Stomach (tissue), 4 donors: ENCODE results near the gene ATXN7L1.

ENCODE experiments used
- POLR2A ChIP-seq, 4 donors: fragments of 450-650 bp; IDR thresholded peaks; one replicate each; pipeline ENCODE4 v1.6.1; 2016; ENCODE audit warnings: antibody characterized with exemption in 4 of 4, control low read depth in 2 of 4, mild to moderate bottlenecking in 1 of 4, moderate library complexity in 1 of 4
- POLR2AphosphoS5 ChIP-seq, 3 donors: sonication (generic); formaldehyde crosslinking; IDR thresholded peaks; one replicate each; pipeline ENCODE4 v1.6.1; 2016; ENCODE audit warnings: antibody characterized with exemption in 3 of 3
- TF ChIP-seq, protein P1 (sequence below), 7 experiments: fragments of 450-650 bp in 4 of 7; fragments of 200-600 bp in 3 of 7; sonication (generic) in 3 of 7; IDR thresholded peaks; one replicate each; pipeline ENCODE4 v1.5.1; 2016 to 2019; ENCODE audit warnings: antibody characterized with exemption in 7 of 7, control low read depth in 2 of 7, mild to moderate bottlenecking in 1 of 7

GRCh38 chr7:105640956-105641810 lies 235.2 kb downstream of the ATXN7L1 start:
- TF ChIP-seq POLR2A (IDR thresholded peaks at IDR 0.05) (no peak), POLR2AphosphoS5 (IDR thresholded peaks at IDR 0.05) (no peak)
- TF ChIP-seq, protein P1, sequence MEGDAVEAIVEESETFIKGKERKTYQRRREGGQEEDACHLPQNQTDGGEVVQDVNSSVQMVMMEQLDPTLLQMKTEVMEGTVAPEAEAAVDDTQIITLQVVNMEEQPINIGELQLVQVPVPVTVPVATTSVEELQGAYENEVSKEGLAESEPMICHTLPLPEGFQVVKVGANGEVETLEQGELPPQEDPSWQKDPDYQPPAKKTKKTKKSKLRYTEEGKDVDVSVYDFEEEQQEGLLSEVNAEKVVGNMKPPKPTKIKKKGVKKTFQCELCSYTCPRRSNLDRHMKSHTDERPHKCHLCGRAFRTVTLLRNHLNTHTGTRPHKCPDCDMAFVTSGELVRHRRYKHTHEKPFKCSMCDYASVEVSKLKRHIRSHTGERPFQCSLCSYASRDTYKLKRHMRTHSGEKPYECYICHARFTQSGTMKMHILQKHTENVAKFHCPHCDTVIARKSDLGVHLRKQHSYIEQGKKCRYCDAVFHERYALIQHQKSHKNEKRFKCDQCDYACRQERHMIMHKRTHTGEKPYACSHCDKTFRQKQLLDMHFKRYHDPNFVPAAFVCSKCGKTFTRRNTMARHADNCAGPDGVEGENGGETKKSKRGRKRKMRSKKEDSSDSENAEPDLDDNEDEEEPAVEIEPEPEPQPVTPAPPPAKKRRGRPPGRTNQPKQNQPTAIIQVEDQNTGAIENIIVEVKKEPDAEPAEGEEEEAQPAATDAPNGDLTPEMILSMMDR (IDR thresholded peaks at IDR 0.05) = no peak
